ENCODE measurements around the gene DNAJC5.

GRCh38 chr20:63895202-63895951 is 451 bp downstream of the DNAJC5 start:
- TF ChIP-seq CTCF (conservative IDR thresholded peaks at IDR 0.05; ENCODE audit: low read depth, low read length) (no peak), EZH2 (IDR thresholded peaks at IDR 0.05; ENCODE audit: borderline replicate concordance, low read depth, low read length, poor library complexity, severe bottlenecking) (no peak)

Measured in A673 (cell line).